NCI-H146 (cell line): ENCODE data around the gene FTCD.
"Not testable (repeated sequence)": the region's sequence is repeated elsewhere in the genome, so short reads cannot be mapped to it uniquely, and the experiment has no call there.

Experiments used
- DNase-seq: peaks from one replicate; lab custom pipeline; 2025; lab: John Stamatoyannopoulos, UW

Gene FTCD

DNA sequence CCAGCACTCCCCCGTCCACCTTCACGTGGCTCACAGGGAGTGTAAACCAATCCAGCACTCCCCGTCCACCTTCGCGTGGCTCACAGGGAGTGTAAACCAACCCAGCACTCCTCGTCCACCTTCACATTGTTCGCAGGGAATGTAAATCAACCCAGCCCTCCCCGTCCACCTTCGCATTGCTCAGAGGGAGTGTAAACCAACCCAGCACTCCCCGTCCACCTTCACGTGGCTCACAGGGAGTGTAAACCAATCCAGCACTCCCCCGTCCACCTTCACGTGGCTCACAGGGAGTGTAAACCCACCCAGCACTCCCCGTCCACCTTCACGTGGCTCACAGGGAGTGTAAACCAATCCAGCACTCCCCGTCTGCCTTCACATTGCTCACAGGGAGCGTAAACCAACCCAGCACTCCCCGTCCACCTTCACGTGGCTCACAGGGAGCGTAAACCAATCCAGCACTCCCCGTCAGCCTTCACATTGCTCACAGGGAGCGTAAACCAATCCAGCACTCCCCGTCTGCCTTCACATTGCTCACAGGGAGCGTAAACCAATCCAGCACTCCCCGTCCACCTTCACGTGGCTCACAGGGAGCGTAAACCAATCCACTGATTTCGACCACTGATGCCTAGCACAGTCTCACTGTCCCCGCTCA lies 14.9 kb downstream of the FTCD start:
- DNase-seq = not testable (repeated sequence)

GRCh38 chr21:46139686-46140085 lies 15.7 kb downstream of the FTCD start:
- DNase-seq = no peak

DNA sequence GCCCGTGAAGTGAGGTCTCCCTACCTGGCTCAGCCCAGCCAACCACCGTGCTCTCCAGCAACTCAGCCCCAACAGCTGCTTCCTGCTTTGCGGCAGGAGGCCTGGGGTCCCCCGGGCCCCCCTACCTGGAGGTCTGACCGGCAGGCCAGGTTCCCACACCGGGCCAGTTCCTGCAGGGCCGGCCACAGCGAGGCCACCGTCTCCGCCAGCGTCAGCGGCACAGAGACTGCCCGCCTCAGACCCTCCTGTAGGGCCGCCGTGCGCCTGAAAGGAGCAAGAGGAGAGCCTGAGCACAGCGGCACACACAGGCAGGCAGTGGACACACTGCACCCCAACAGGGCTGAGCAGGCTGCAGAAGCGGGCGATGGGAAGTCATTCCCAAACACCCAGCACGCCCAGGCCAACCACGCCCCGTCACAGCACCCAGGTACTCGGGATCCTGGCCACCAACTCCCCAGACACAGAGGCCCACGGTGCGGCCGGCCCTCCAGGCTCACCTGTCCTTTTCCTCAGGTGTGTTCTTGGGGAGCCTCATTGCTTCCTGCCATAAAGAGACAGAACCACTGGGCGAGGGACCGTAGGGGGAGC lies 16.9 kb downstream of the FTCD start:
- DNase-seq = no peak

- no peak for DNase-seq
Measured at GRCh38 chr21:46137908-46138307, 17.5 kb downstream of the FTCD start.

DNA sequence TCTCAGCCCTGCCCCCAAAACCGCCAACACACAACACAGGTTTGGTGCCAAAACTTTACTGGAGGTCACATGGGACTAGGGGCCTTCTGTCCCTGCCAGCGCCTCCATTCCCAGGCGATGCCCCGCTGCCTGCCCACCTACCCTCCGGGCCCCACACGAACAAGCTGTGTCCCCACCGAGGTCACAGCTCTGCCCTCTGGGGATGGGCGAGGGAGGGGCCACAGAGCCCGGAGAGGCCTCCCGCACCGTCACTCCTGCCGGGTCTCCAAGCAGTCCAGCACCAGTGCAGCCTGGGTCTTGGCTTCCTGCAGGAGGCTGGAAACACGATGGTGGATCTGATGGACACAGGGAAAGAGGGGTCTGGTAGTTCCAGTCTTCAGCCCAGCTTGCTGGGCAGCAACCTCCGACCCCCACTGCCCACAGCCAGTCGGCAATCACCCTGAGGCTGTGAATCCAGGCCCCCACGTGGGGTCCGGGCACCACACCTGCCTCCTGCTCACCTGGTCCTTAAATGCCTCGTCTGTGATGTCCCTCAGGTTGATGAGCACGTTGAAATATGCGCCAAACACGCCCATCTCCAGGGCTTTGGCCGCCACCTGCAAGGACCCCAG lies 18.5 kb downstream of the FTCD start:
- DNase-seq = no peak

DNA sequence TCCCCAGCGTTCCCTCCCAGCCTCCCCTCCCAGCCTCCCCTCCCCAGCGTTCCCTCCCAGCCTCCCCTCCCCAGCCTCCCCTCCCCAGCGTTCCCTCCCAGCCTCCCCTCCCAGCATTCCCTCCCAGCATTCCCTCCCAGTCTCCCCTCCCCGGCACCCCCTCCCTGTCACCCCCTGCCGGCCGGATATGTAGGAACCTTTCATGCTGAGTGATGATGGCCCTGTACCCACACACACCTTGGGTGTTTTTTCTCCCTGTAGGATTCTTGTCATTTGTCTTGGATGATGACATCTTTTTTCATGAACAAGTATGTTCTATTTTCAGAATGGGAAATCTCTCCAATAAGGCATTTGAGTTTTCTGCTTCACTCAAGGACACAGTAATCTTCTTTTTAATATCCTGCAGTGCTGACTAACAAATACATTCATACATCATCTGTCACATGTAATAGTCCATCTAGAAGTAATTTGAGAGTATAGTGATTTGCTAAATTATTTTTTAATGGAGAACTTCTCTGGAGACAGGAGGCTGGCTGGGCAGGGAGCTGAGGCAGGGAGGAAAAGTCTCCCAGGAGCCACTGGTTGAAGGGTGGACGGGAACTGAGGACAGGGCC lies 19.5 kb downstream of the FTCD start:
- no peak for DNase-seq

DNA sequence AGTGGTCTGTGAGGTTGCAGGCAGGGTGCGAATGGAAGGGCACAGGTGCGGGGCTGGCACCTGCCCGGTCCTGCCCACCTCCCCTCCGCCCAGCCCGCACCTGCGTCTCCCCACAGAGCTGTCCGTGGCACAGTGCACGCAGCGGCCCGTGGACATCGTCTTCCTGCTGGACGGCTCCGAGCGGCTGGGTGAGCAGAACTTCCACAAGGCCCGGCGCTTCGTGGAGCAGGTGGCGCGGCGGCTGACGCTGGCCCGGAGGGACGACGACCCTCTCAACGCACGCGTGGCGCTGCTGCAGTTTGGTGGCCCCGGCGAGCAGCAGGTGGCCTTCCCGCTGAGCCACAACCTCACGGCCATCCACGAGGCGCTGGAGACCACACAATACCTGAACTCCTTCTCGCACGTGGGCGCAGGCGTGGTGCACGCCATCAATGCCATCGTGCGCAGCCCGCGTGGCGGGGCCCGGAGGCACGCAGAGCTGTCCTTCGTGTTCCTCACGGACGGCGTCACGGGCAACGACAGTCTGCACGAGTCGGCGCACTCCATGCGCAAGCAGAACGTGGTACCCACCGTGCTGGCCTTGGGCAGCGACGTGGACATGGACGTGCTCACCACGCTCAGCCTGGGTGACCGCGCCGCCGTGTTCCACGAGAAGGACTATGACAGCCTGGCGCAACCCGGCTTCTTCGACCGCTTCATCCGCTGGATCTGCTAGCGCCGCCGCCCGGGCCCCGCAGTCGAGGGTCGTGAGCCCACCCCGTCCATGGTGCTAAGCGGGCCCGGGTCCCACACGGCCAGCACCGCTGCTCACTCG lies 23.3 kb downstream of the FTCD start:
- DNase-seq = no peak

DNA sequence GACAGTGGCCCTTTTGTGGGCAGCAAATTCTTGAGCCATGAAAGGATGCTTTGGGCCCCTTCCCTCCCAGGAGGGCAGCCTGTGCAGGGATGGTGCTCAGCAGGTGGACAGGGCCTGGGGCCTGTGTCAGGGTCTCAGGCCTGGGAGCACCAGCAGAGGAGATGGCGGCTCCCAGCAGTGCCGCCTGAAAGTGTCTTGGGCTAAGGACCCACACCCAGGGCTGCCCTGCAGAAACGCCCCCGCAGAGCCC lies 23.9 kb downstream of the FTCD start:
- no peak for DNase-seq

DNA sequence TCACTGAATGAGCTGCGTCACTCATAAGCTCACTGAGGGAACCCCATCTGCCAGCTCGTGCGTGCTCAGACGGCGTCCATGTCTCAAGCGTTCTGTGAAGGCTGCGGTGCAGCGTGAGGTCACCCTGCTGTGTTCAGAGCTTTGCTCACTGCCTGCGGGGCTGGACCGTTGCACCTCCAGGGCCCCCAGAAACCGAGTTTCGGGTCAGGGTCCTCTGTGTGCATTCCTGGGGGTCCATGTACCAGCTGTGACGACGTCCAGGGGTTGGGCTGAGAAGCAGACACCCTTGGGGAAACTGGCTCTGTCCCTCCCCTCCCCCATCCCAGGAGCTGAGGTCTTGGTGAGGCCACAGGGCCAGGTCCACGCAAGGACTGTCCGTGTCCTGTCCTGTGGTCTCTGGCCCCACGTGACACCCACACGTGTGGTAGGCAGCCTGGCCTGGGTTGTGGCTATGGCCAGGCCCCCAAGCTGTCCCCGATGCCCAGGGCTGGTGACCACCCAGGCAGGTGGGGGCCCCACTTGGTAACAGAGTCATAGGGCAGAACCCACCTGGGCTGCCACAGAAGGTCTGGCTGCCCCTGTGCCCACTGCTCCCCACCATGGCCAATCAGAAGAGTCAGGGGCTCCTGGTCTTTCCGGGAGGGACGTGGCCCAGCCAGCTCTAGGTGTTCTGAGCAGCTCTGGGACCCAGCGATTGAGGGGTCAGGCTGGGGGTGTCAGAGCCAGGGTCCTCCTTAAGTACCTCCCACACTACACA lies 24.4 kb downstream of the FTCD start:
- DNase-seq = no peak

- no peak for DNase-seq
Measured at GRCh38 chr21:46129846-46130651, 25.3 kb downstream of the FTCD start.

DNA sequence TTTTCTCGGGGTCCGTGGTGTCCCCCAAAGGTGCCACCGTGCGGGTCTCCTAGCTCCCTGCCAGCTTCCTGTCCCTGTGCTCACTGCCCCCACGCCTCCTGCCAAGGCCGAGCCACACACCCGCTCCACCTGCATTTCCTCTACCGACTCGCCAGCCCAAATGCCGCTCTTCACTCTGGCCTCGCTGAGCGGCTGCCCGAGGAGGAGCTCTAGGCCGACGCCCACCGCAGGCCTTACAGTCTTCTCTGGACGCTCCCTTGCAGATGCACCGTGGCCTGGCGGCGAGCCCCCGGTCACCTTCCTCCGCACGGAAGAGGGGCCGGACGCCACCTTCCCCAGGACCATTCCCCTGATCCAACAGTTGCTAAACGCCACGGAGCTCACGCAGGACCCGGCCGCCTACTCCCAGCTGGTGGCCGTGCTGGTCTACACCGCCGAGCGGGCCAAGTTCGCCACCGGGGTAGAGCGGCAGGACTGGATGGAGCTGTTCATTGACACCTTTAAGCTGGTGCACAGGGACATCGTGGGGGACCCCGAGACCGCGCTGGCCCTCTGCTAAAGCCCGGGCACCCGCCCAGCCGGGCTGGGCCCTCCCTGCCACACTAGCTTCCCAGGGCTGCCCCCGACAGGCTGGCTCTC lies 26.3 kb downstream of the FTCD start:
- DNase-seq = no peak

DNA sequence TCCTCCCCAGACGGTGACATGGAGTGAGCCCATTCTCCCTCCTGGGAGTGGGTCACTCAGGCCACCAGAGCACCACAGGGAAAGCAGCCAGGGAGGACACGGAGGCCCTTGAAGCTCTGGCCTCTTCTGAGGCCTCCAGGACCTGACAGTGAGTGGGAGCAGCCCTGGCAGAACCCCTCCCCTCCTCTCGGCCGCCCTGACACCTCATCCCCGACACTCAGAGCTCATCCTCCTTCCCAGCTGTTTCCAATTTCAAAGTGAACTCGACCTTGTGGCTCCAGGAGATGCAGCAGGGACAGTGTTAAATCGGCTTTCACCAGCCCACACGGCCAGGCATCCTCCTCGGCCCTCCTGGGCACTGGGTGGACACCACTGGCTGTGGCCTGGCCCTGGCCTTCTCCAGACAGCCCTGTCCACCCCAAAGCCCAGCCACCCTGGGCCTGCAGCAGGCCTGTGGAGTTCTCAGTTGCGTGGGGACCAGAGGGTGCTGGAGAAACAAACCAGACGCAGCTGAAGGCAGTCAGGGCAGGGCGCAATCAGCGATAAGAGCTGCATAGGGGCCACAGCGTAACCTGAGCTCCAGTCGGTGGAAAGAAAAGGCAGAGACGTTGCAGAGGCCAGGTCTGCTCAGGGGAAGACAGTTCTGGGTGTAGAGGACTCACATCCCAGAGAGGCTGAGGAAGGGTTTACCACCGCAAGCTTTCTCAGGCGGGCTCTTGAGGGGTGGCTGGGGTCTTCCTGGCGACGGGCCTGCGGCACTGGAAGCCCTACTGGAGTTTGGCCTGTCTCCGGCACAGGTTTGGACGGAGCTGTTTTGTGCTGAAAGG lies 27.1 kb downstream of the FTCD start:
- DNase-seq = no peak

DNA sequence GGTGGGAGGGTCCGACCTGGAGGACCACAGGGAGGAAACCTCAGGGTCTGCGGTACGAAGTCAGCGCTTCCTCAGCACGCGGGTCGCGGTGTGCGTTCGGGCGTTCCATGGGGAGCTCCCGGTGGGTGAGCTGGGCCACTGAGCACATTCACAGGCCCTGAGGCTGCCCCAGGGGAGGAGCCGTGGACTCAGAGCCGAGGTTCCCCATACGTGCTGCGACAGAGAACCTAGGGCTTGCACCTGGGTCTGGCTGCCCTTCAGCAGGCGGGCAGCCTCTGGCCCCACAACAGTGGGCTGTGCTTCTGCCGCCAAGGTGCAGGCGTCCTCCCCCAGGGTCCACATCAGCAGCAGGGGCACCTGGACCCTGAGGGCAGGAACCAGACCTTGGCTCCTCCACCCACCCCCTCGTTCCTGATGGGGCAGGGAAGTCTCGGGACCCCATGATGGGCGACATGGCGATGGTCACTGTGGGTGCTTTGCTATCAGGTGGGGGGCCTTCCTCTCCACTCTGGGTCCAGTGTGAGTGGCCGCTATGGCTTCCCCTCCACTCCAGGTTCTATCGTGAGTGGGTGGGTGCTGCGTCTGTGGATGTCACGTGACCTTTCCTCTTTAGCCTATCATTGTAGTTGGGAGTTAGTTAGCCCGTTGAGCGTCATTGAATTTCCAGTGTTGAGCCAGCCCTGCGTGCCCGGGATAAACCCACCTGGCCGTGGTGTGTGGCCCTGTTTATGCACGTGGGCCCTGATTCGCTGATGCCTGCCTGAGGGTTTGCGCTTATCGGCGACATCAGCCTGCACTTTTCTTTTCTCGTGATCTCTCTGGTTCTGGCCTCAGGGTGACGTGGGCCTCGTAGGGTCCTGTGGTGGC lies 27.9 kb downstream of the FTCD start:
- DNase-seq = no peak

- DNase-seq = no peak
Measured at GRCh38 chr21:46126309-46127238, 28.8 kb downstream of the FTCD start.

DNA sequence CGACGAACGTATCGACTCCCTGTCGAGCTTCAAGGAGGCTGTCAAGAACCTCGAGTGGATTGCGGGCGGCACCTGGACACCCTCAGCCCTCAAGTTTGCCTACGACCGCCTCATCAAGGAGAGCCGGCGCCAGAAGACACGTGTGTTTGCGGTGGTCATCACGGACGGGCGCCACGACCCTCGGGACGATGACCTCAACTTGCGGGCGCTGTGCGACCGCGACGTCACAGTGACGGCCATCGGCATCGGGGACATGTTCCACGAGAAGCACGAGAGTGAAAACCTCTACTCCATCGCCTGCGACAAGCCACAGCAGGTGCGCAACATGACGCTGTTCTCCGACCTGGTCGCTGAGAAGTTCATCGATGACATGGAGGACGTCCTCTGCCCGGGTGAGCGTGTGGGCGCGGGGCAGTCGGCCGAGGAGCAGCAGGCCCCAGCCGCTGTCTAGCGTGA lies 29.5 kb downstream of the FTCD start:
- no peak for DNase-seq

DNA sequence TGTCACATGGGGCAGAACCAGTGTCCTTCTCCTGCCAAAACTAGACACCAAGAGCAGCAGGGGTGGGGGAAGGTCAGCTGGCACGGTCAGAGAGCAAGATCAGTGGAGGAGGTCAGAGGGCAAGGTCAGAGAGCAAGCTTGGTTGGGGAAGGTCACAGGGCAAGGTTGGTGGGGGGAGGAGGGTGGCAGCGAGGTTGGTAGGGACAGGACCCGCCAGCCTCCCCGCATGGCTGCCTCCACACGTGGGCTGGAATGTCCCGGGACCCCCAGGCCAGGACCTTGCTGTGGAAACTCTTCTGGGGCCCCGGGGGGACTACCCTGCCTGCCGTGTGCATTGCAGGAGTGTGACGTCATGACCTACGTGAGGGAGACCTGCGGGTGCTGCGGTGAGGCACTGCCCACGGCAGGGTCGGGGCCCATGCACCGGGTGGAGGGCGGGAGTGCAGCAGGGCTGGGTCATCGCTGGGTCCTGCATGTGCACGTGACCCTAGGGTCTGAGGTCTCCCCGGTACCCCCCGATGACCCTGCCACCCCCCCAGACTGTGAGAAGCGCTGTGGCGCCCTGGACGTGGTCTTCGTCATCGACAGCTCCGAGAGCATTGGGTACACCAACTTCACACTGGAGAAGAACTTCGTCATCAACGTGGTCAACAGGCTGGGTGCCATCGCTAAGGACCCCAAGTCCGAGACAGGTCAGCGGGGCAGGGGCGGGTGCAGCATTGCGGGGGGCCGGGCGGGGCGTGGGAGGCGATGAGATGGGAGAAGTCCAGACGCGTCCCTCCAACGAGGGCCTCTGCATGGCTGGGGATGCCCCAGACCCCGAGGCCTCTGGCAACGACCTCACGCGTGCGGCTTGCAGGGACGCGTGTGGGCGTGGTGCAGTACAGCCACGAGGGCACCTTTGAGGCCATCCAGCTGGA lies 30.2 kb downstream of the FTCD start:
- no peak for DNase-seq
